ENCODE data around the gene TRIP13. TPM values are rescaled to one million over a fixed set of nuclear protein-coding genes. Genes with fewer than 3 reads are reported as not detected.

The TRIP13 gene
- total RNA-seq, result 6.1 TPM

GRCh38 chr5:892394-893136, at the start of gene TRIP13, which contains the start of gene BRD9:
Gene TRIP13 (plus strand): TSS chr5:892884. CDS start chr5:892999, 115 bp downstream.
Gene BRD9 (minus strand): TSS chr5:892801. CDS start chr5:892657, 144 bp downstream.

GRCh38 chr5:850511-851006, 42.1 kb upstream of the TRIP13 start, which contains the start of gene ZDHHC11:
Gene ZDHHC11 (minus strand): TSS chr5:850986. CDS start chr5:850602, 384 bp downstream.

Other genes starting within 250 kb of the TRIP13 start
- gene TPPP, start 199.5 kb upstream of the TRIP13 start, total RNA-seq, result 6.4 TPM
- gene ZDHHC11B, start 108.2 kb upstream of the TRIP13 start, total RNA-seq, result 3.0 TPM
- gene ZDHHC11, start 41.9 kb upstream of the TRIP13 start, total RNA-seq, result 14.9 TPM
- gene BRD9, start 83 bp upstream of the TRIP13 start, total RNA-seq, result 39.8 TPM
- 36.5 TPM for gene NKD2, start 115.9 kb downstream of the TRIP13 start, total RNA-seq
- 56.3 TPM for gene SLC12A7, start 219.2 kb downstream of the TRIP13 start, total RNA-seq

Data from metanephros (tissue), 1 donor.